ENCODE measurements around the gene PTPN11.

DNA sequence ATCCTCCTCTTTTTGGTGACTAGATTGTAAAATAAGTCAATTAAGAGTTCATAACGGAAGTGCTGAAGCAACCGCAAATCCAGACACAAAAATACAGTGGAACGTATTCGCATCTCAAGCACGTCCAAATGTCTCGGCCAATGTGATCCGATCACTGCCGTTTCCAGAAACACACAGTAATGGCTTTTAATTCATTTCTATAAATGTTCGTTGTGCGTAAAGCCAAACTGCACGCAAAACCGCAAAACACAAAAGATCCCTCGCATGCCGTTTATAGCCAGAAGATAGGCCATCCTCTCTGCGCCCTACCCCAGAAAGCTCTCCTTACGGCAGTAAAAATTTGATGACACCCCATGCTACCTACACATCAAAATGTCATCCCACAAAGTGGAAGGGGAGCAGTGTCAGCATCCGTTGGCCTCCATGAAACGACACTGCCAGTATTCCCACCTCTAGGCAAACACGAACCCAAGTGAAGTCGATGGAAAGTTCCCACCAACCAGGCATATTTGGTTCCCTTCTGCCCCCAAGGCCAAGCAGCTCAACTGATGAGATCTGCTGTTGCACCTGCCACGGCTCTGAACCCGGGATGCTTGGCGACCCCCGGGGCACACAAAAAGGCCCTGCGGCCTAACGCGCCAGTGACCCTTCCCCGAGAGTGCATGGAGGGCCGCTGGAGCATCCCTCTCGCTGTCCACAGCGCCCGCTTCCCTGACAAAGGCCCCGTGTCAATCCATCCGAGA lies 37.9 kb upstream of the PTPN11 start:
- TF ChIP-seq, protein P1, sequence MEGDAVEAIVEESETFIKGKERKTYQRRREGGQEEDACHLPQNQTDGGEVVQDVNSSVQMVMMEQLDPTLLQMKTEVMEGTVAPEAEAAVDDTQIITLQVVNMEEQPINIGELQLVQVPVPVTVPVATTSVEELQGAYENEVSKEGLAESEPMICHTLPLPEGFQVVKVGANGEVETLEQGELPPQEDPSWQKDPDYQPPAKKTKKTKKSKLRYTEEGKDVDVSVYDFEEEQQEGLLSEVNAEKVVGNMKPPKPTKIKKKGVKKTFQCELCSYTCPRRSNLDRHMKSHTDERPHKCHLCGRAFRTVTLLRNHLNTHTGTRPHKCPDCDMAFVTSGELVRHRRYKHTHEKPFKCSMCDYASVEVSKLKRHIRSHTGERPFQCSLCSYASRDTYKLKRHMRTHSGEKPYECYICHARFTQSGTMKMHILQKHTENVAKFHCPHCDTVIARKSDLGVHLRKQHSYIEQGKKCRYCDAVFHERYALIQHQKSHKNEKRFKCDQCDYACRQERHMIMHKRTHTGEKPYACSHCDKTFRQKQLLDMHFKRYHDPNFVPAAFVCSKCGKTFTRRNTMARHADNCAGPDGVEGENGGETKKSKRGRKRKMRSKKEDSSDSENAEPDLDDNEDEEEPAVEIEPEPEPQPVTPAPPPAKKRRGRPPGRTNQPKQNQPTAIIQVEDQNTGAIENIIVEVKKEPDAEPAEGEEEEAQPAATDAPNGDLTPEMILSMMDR (IDR thresholded peaks at IDR 0.05) = no peak
- no peak for TF ChIP-seq FOXJ3 (CRISPR knock-in tag; IDR thresholded peaks at IDR 0.05)
- TF ChIP-seq RAD21 (IDR thresholded peaks at IDR 0.05; ENCODE audit: low read length) = no peak

Measured in SK-N-SH (cell line).